ENCODE results near the gene POR. TPM values are rescaled to one million over a fixed set of nuclear protein-coding genes. Genes with fewer than 3 reads are reported as not detected.
"Not testable (repeated sequence)": the region's sequence is repeated elsewhere in the genome, so short reads cannot be mapped to it uniquely, and the experiment has no call there.

POR gene
- polyA plus RNA-seq, 1 donor, result 67.7 TPM

GRCh38 chr7:75900617-75901315, 14.2 kb upstream of the POR start:
- H3K27ac ChIP-seq (ENCODE audit: low read length), result no peak overlapping the region
- no peaks in the 10 kb centered on the region for H3K27me3 ChIP-seq (ENCODE audit: control insufficient read depth, insufficient read depth, low read length)
- H3K4me1 ChIP-seq (ENCODE audit: control insufficient read depth, insufficient read depth, low read length), result peaks cover 10% of the 10 kb centered on the region
- H3K4me3 ChIP-seq (ENCODE audit: low read length), result no peak overlapping the region
- no peak for DNase-seq
- H3K9me3 ChIP-seq (ENCODE audit: control insufficient read depth, low read depth, low read length), result no peaks in the 10 kb centered on the region
- H3K36me3 ChIP-seq (ENCODE audit: control insufficient read depth, insufficient read depth, low read length), result no peaks in the 10 kb centered on the region
- WGBS (ENCODE audit: insufficient coverage, low lambda C conversion rate), result 92% methylated on average over 4 of the region's 9 CpGs

GRCh38 chr7:75905785-75906604, 9.0 kb upstream of the POR start:
- peak; percentile 89 to 94 for DNase-seq
- Histone ChIP-seq H3K36me3 (ENCODE audit: control insufficient read depth, insufficient read depth, low read length) (no peaks in the 10 kb centered on the region), H3K9me3 (ENCODE audit: control insufficient read depth, low read depth, low read length) (no peaks in the 10 kb centered on the region), H3K27ac (ENCODE audit: low read length) (peak overlapping the region; percentile 96), H3K27me3 (ENCODE audit: control insufficient read depth, insufficient read depth, low read length) (no peaks in the 10 kb centered on the region), H3K4me1 (ENCODE audit: control insufficient read depth, insufficient read depth, low read length) (peaks cover 24% of the 10 kb centered on the region), H3K4me3 (ENCODE audit: low read length) (no peak overlapping the region)
- no CpG with 5 or more reads among the region's 17 CpGs for WGBS (ENCODE audit: insufficient coverage, low lambda C conversion rate)

GRCh38 chr7:75906991-75907667, 7.8 kb upstream of the POR start:
- whole genome bisulfite sequencing (ENCODE audit: insufficient coverage, low lambda C conversion rate), result 10% methylated on average over 2 of the region's 10 CpGs
- Histone ChIP-seq H3K4me1 (ENCODE audit: control insufficient read depth, insufficient read depth, low read length) (peaks cover 24% of the 10 kb centered on the region), H3K4me3 (ENCODE audit: low read length) (no peak overlapping the region), H3K27me3 (ENCODE audit: control insufficient read depth, insufficient read depth, low read length) (no peaks in the 10 kb centered on the region), H3K27ac (ENCODE audit: low read length) (peak overlapping the region; percentile 96), H3K9me3 (ENCODE audit: control insufficient read depth, low read depth, low read length) (no peaks in the 10 kb centered on the region), H3K36me3 (ENCODE audit: control insufficient read depth, insufficient read depth, low read length) (no peaks in the 10 kb centered on the region)
- peak; percentile 95 to 98 for DNase-seq

- H3K36me3 ChIP-seq (ENCODE audit: control insufficient read depth, insufficient read depth, low read length); H3K9me3 ChIP-seq (ENCODE audit: control insufficient read depth, low read depth, low read length); H3K27me3 ChIP-seq (ENCODE audit: control insufficient read depth, insufficient read depth, low read length); H3K4me3 ChIP-seq (ENCODE audit: low read length); DNase-seq: not testable (repeated sequence)
- Histone ChIP-seq H3K4me1 (ENCODE audit: control insufficient read depth, insufficient read depth, low read length) (peaks cover 24% of the 10 kb centered on the region), H3K27ac (ENCODE audit: low read length) (peak overlapping the region; percentile 87)
- no CpG with 5 or more reads among the region's 9 CpGs for WGBS (ENCODE audit: insufficient coverage, low lambda C conversion rate)
These were observed 7.3 kb upstream of the POR start for GRCh38 chr7:75907668-75908039.

- WGBS (ENCODE audit: insufficient coverage, low lambda C conversion rate), result no CpG with 5 or more reads among the region's 5 CpGs
These were observed 5.3 kb upstream of the POR start for GRCh38 chr7:75909521-75910132.

GRCh38 chr7:75911186-75911585, 3.8 kb upstream of the POR start:
- DNase-seq; H3K36me3 ChIP-seq (ENCODE audit: control insufficient read depth, insufficient read depth, low read length); H3K4me3 ChIP-seq (ENCODE audit: low read length); H3K27ac ChIP-seq (ENCODE audit: low read length); H3K27me3 ChIP-seq (ENCODE audit: control insufficient read depth, insufficient read depth, low read length); H3K9me3 ChIP-seq (ENCODE audit: control insufficient read depth, low read depth, low read length): not testable (repeated sequence)
- no CpG with 5 or more reads among the region's 12 CpGs for WGBS (ENCODE audit: insufficient coverage, low lambda C conversion rate)
- H3K4me1 ChIP-seq (ENCODE audit: control insufficient read depth, insufficient read depth, low read length), result peaks cover 19% of the 10 kb centered on the region

More at GRCh38 chr7:75909521-75910132, 5.3 kb upstream of the POR start:
- Histone ChIP-seq H3K4me1 (ENCODE audit: control insufficient read depth, insufficient read depth, low read length) (peaks cover 30% of the 10 kb centered on the region), H3K9me3 (ENCODE audit: control insufficient read depth, low read depth, low read length) (no peaks in the 10 kb centered on the region), H3K27me3 (ENCODE audit: control insufficient read depth, insufficient read depth, low read length) (no peaks in the 10 kb centered on the region), H3K4me3 (ENCODE audit: low read length) (no peak overlapping the region), H3K36me3 (ENCODE audit: control insufficient read depth, insufficient read depth, low read length) (no peaks in the 10 kb centered on the region), H3K27ac (ENCODE audit: low read length) (no peak overlapping the region)
- no peak for DNase-seq

- no peak overlapping the region for H3K27ac ChIP-seq (ENCODE audit: low read length)
- no peak for DNase-seq
- peaks cover 6% of the 10 kb centered on the region for H3K4me1 ChIP-seq (ENCODE audit: control insufficient read depth, insufficient read depth, low read length)
- H3K9me3 ChIP-seq (ENCODE audit: control insufficient read depth, low read depth, low read length), result no peaks in the 10 kb centered on the region
- H3K4me3 ChIP-seq (ENCODE audit: low read length), result no peak overlapping the region
- no peaks in the 10 kb centered on the region for H3K36me3 ChIP-seq (ENCODE audit: control insufficient read depth, insufficient read depth, low read length)
- WGBS (ENCODE audit: insufficient coverage, low lambda C conversion rate), result 100% methylated on average over 1 of the region's 6 CpGs
- no peaks in the 10 kb centered on the region for H3K27me3 ChIP-seq (ENCODE audit: control insufficient read depth, insufficient read depth, low read length)
These were observed 1.5 kb upstream of the POR start for GRCh38 chr7:75913437-75913836.

GRCh38 chr7:75914169-75914654, 743 bp upstream of the POR start:
- Histone ChIP-seq H3K36me3 (ENCODE audit: control insufficient read depth, insufficient read depth, low read length) (no peaks in the 10 kb centered on the region), H3K27ac (ENCODE audit: low read length) (peak overlapping the region; percentile 90), H3K27me3 (ENCODE audit: control insufficient read depth, insufficient read depth, low read length) (no peaks in the 10 kb centered on the region), H3K4me1 (ENCODE audit: control insufficient read depth, insufficient read depth, low read length) (peaks cover 6% of the 10 kb centered on the region), H3K4me3 (ENCODE audit: low read length) (peak overlapping the region; percentile 91), H3K9me3 (ENCODE audit: control insufficient read depth, low read depth, low read length) (no peaks in the 10 kb centered on the region)
- DNase-seq, result no peak
- WGBS (ENCODE audit: insufficient coverage, low lambda C conversion rate), result 27% methylated on average over 3 of the region's 18 CpGs

GRCh38 chr7:75915416-75916156, 631 bp downstream of the POR start:
- no CpG with 5 or more reads among the region's 32 CpGs for WGBS (ENCODE audit: insufficient coverage, low lambda C conversion rate)
- peak in 1 of 2 donors; percentile 68 for DNase-seq
- no peaks in the 10 kb centered on the region for H3K36me3 ChIP-seq (ENCODE audit: control insufficient read depth, insufficient read depth, low read length)
- no peaks in the 10 kb centered on the region for H3K9me3 ChIP-seq (ENCODE audit: control insufficient read depth, low read depth, low read length)
- peak overlapping the region; percentile 60 for H3K27ac ChIP-seq (ENCODE audit: low read length)
- H3K4me1 ChIP-seq (ENCODE audit: control insufficient read depth, insufficient read depth, low read length), result peaks cover 6% of the 10 kb centered on the region
- peak overlapping the region; percentile 94 for H3K4me3 ChIP-seq (ENCODE audit: low read length)
- no peaks in the 10 kb centered on the region for H3K27me3 ChIP-seq (ENCODE audit: control insufficient read depth, insufficient read depth, low read length)
